Measurements from ENCODE around the gene RYR2. TPM values are rescaled to one million over a fixed set of nuclear protein-coding genes. Genes with fewer than 3 reads are reported as not detected.

The RYR2 gene
- total RNA-seq, 1 experiment from 2014 or later = 3.4 TPM

GRCh38 chr1:237877631-237878030 lies 835.6 kb downstream of the RYR2 start:
- H3K27ac Mint-ChIP-seq = no peak overlapping the region
- no peak overlapping the region for H2AFZ ChIP-seq (ENCODE audit: low read length)
- no peak overlapping the region for H4K8ac ChIP-seq (replicated peaks; ENCODE audit: insufficient read length, low read depth, low read length)
- H3K4me2 ChIP-seq (ENCODE audit: insufficient read depth, insufficient read length, low read length) = no peak overlapping the region
- no peaks in the 10 kb centered on the region for H4K20me1 ChIP-seq (ENCODE audit: control insufficient read depth, insufficient read depth, insufficient read length)
- no peaks in the 10 kb centered on the region for H3K9me3 ChIP-seq (ENCODE audit: control insufficient read depth, low read depth, low read length)
- H3K23me2 ChIP-seq (ENCODE audit: insufficient read length, low read depth, low read length, poor library complexity, severe bottlenecking) = no peaks in the 10 kb centered on the region
- H2BK12ac ChIP-seq (ENCODE audit: insufficient read length, low read depth, low read length) = no peak overlapping the region
- peaks cover 15 to 16% of the 10 kb centered on the region in 2 experiments for H3K4me1 Mint-ChIP-seq
- H3K79me2 ChIP-seq (ENCODE audit: insufficient read depth, low read length) = no peaks in the 10 kb centered on the region
- H3K9me3 Mint-ChIP-seq = no peaks in the 10 kb centered on the region
- no peak overlapping the region for H3K23ac ChIP-seq (ENCODE audit: insufficient read length, low read depth, low read length)
- H3K27me3 Mint-ChIP-seq (ENCODE audit: low read depth) = no peaks in the 10 kb centered on the region; the same call in 1 of the 2 replicates
- H2BK15ac ChIP-seq (ENCODE audit: low read depth, low read length) = no peak overlapping the region
- H3K56ac ChIP-seq (ENCODE audit: insufficient read length, low read depth, low read length) = no peak overlapping the region
- no peaks in the 10 kb centered on the region for H3K36me3 Mint-ChIP-seq (ENCODE audit: insufficient read depth in 1 of 3, low read depth in 3 of 3)
- H3K14ac ChIP-seq (ENCODE audit: insufficient read depth, low read length) = no peak overlapping the region
- no peak overlapping the region for H3K18ac ChIP-seq (ENCODE audit: insufficient read length, low read depth, low read length)
- H3T11ph ChIP-seq (ENCODE audit: low read length) = no peak overlapping the region
- no peak overlapping the region for H3K9ac ChIP-seq (ENCODE audit: extremely low read depth, insufficient read length, low read length)
- H2BK20ac ChIP-seq (ENCODE audit: low read depth, low read length, poor library complexity, severe bottlenecking) = no peak overlapping the region
- no peak overlapping the region for H4K91ac ChIP-seq (ENCODE audit: insufficient read length, low read depth, low read length)
- H2AK5ac ChIP-seq (ENCODE audit: insufficient read length, low read length) = no peak overlapping the region
- no peak overlapping the region for H3K27ac ChIP-seq (ENCODE audit: insufficient read length, low read depth, low read length)
- no peak for DNase-seq
- H3K4me1 ChIP-seq (ENCODE audit: insufficient read depth, low read length) = no peaks in the 10 kb centered on the region
- H3K79me1 ChIP-seq (ENCODE audit: insufficient read depth, low read depth, low read length, poor library complexity, severe bottlenecking) = no peaks in the 10 kb centered on the region
- H3K4me3 Mint-ChIP-seq = no peak overlapping the region
- H2BK5ac ChIP-seq (ENCODE audit: insufficient read length, low read length) = no peak overlapping the region
- WGBS (ENCODE audit: extremely low coverage, insufficient read length, low lambda C conversion rate) = no CpG with 5 or more reads among the region's 4 CpGs
- no peaks in the 10 kb centered on the region for H3K27me3 ChIP-seq (ENCODE audit: insufficient read depth, low read length)
- no peak overlapping the region for H2BK120ac ChIP-seq (ENCODE audit: low read depth, low read length, poor library complexity, severe bottlenecking)
- no peak for TF ChIP-seq CTCF (conservative IDR thresholded peaks at IDR 0.05)
- H4K5ac ChIP-seq (ENCODE audit: insufficient read length, low read depth, low read length) = no peak overlapping the region
- H3K4ac ChIP-seq (ENCODE audit: low read depth, low read length) = no peak overlapping the region
